HG03565 (cell line): ENCODE measurements around the gene SLC25A25.

Experiments used
- ATAC-seq: cut with Tn5 transposase; IDR thresholded peaks from one replicate; pipeline ENCODE4 v1.9.1; 2021; ENCODE audit warnings: mild to moderate bottlenecking, moderate library complexity; ENCODE audit not compliant: unreplicated experiment

Gene SLC25A25

GRCh38 chr9:128072144-128073021 lies 4.4 kb downstream of the SLC25A25 start:
- ATAC-seq = no peak

GRCh38 chr9:128073253-128073886 lies 5.3 kb downstream of the SLC25A25 start:
- no peak for ATAC-seq

- ATAC-seq = no peak
Observed at GRCh38 chr9:128077847-128078503, 9.9 kb downstream of the SLC25A25 start.

GRCh38 chr9:128078504-128079434 lies 10.7 kb downstream of the SLC25A25 start:
- no peak for ATAC-seq

GRCh38 chr9:128080206-128080605 lies 12.2 kb downstream of the SLC25A25 start:
- no peak for ATAC-seq

GRCh38 chr9:128081056-128081455 lies 13.0 kb downstream of the SLC25A25 start:
- no peak for ATAC-seq

GRCh38 chr9:128082151-128082550 lies 14.1 kb downstream of the SLC25A25 start:
- ATAC-seq = no peak

GRCh38 chr9:128084746-128085145 lies 16.7 kb downstream of the SLC25A25 start:
- ATAC-seq = no peak

- no peak for ATAC-seq
Observed at GRCh38 chr9:128085943-128086342, 17.9 kb downstream of the SLC25A25 start.

GRCh38 chr9:128087262-128087661 lies 19.2 kb downstream of the SLC25A25 start:
- no peak for ATAC-seq

GRCh38 chr9:128088253-128088945 lies 20.4 kb downstream of the SLC25A25 start:
- ATAC-seq = no peak

GRCh38 chr9:128089299-128089698 lies 21.3 kb downstream of the SLC25A25 start:
- ATAC-seq = no peak

GRCh38 chr9:128091144-128091543 lies 23.1 kb downstream of the SLC25A25 start:
- ATAC-seq = no peak

- ATAC-seq = no peak
Observed at GRCh38 chr9:128091571-128091970, 23.5 kb downstream of the SLC25A25 start.

GRCh38 chr9:128092199-128092977 lies 24.4 kb downstream of the SLC25A25 start:
- no peak for ATAC-seq

- ATAC-seq = no peak
Observed at GRCh38 chr9:128093011-128093410, 25.0 kb downstream of the SLC25A25 start.

- ATAC-seq = peak; percentile 90
Observed at GRCh38 chr9:128094166-128094949, 26.3 kb downstream of the SLC25A25 start.

- no peak for ATAC-seq
Observed at GRCh38 chr9:128094950-128095544, 27.0 kb downstream of the SLC25A25 start.
